Measurements from ENCODE around the gene TIMM29. TPM values are rescaled to one million over a fixed set of nuclear protein-coding genes. Genes with fewer than 3 reads are reported as not detected.

Gene TIMM29
- total and polyA plus RNA-seq, 2 experiments from 2014 or later = 20.3 to 57.5 TPM

DNA sequence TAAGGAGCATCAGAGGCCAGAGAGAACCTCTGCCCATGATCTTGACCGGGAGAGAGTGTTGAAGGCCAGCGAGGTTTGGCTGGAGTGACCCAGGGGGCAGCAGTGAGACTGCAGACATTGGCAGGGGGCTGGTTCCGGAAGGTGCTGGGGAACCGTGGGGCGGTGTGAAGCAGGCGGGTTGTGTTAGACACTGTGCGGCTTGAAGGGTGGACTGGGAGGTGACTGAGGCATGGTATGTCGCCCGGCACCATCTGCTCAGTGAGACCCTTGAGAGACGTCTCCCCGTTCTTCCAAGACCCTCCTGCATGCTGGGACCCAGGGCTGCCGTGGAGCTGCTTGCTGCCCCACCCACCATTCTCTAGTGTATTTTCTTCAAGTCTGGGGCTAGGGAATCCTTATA is 32.7 kb upstream of the TIMM29 start:
- H3K4me2 ChIP-seq (ENCODE audit: unreplicated experiment) = no peak overlapping the region
- H3K27ac ChIP-seq = no peak overlapping the region
- H4K20me1 ChIP-seq (ENCODE audit: insufficient read depth) = peaks cover 3% of the 10 kb centered on the region; the same call in 1 of the 2 replicates
- no peaks in the 10 kb centered on the region for H3K36me3 ChIP-seq (ENCODE audit: low read depth)
- H3K9me3 ChIP-seq (ENCODE audit: low read depth) = no peaks in the 10 kb centered on the region
- H3K4me3 ChIP-seq = no peak overlapping the region
- no peak overlapping the region for H2AFZ ChIP-seq
- H3K27me3 ChIP-seq (replicated peaks; ENCODE audit: insufficient read depth) = no peaks in the 10 kb centered on the region
- in situ Hi-C loops (cut with MboI) = no loop called here
- H3K4me1 ChIP-seq (ENCODE audit: insufficient read depth) = no peaks in the 10 kb centered on the region
- H3F3A ChIP-seq (ENCODE audit: insufficient read depth) = no peaks in the 10 kb centered on the region
- H3K79me2 ChIP-seq (ENCODE audit: insufficient read depth) = peaks cover 100% of the 10 kb centered on the region
- no peak for TF ChIP-seq EZH2 (IDR thresholded peaks at IDR 0.05; ENCODE audit: insufficient read depth, poor library complexity, severe bottlenecking)
- TF ChIP-seq EZH2phosphoT487 (IDR thresholded peaks at IDR 0.05; ENCODE audit: insufficient read depth, low read depth) = no peak
- no peak for DNase-seq
- 90% methylated on average over 12 of the region's 12 CpGs for WGBS, 2 experiments (ENCODE audit: low coverage in 1 of 2, low lambda C conversion rate in 2 of 2, missing lambda C conversion rate in 2 of 2)
- H3K9ac ChIP-seq = no peak overlapping the region
- no peaks in the 10 kb centered on the region for H3K9me2 ChIP-seq (ENCODE audit: insufficient read depth)

- no peak overlapping the region for H3K4me3 ChIP-seq
- H3K9me2 ChIP-seq (ENCODE audit: insufficient read depth) = no peaks in the 10 kb centered on the region
- H3K79me2 ChIP-seq (ENCODE audit: insufficient read depth) = peaks cover 100% of the 10 kb centered on the region
- H3K4me1 ChIP-seq (ENCODE audit: insufficient read depth) = no peaks in the 10 kb centered on the region
- H2AFZ ChIP-seq = no peak overlapping the region
- H3F3A ChIP-seq (ENCODE audit: insufficient read depth) = no peaks in the 10 kb centered on the region
- H3K27me3 ChIP-seq (replicated peaks; ENCODE audit: insufficient read depth) = no peaks in the 10 kb centered on the region
- 58 to 61% methylated on average over 7 of the region's 7 CpGs for whole genome bisulfite sequencing, 2 experiments (ENCODE audit: low coverage in 1 of 2, low lambda C conversion rate in 2 of 2, missing lambda C conversion rate in 2 of 2)
- in situ Hi-C loops (cut with MboI) = no loop called here
- no peak overlapping the region for H3K9ac ChIP-seq
- no peak for TF ChIP-seq EZH2phosphoT487 (IDR thresholded peaks at IDR 0.05; ENCODE audit: insufficient read depth, low read depth)
- no peak for TF ChIP-seq EZH2 (IDR thresholded peaks at IDR 0.05; ENCODE audit: insufficient read depth, poor library complexity, severe bottlenecking)
- no peak overlapping the region for H3K4me2 ChIP-seq (ENCODE audit: unreplicated experiment)
- no peaks in the 10 kb centered on the region for H3K36me3 ChIP-seq (ENCODE audit: low read depth)
- H4K20me1 ChIP-seq (ENCODE audit: insufficient read depth) = peaks cover 8% of the 10 kb centered on the region; the same call in 1 of the 2 replicates
- no peaks in the 10 kb centered on the region for H3K9me3 ChIP-seq (ENCODE audit: low read depth)
- DNase-seq = no peak
- H3K27ac ChIP-seq = no peak overlapping the region
Measured at GRCh38 chr19:10896851-10897526, 31.6 kb upstream of the TIMM29 start.

GRCh38 chr19:10898633-10899032 is 30.0 kb upstream of the TIMM29 start:
- TF ChIP-seq EZH2 (IDR thresholded peaks at IDR 0.05; ENCODE audit: insufficient read depth, poor library complexity, severe bottlenecking) (no peak), EZH2phosphoT487 (IDR thresholded peaks at IDR 0.05; ENCODE audit: insufficient read depth, low read depth) (no peak)
- Histone ChIP-seq H3K4me2 (ENCODE audit: unreplicated experiment) (no peak overlapping the region), H3K4me3 (no peak overlapping the region), H3K36me3 (ENCODE audit: low read depth) (no peaks in the 10 kb centered on the region), H3K4me1 (ENCODE audit: insufficient read depth) (no peaks in the 10 kb centered on the region), H4K20me1 (ENCODE audit: insufficient read depth) (peaks cover 8% of the 10 kb centered on the region; the same call in 1 of the 2 replicates), H3K27me3 (replicated peaks; ENCODE audit: insufficient read depth) (no peaks in the 10 kb centered on the region), H3F3A (ENCODE audit: insufficient read depth) (no peaks in the 10 kb centered on the region; the same call in 1 of the 2 replicates), H3K9ac (no peak overlapping the region), H3K9me3 (ENCODE audit: low read depth) (no peaks in the 10 kb centered on the region), H3K79me2 (ENCODE audit: insufficient read depth) (peaks cover 98% of the 10 kb centered on the region), H2AFZ (no peak overlapping the region), H3K27ac (no peak overlapping the region), H3K9me2 (ENCODE audit: insufficient read depth) (no peaks in the 10 kb centered on the region)
- DNase-seq = no peak
- WGBS, 2 experiments (ENCODE audit: low coverage in 1 of 2, low lambda C conversion rate in 2 of 2, missing lambda C conversion rate in 2 of 2) = 67 to 69% methylated on average over 10 of the region's 10 CpGs
- in situ Hi-C loops (cut with MboI) = no loop called here

GRCh38 chr19:10899151-10899653 is 29.4 kb upstream of the TIMM29 start:
- Histone ChIP-seq H3F3A (ENCODE audit: insufficient read depth) (no peaks in the 10 kb centered on the region; the same call in 1 of the 2 replicates), H3K9ac (no peak overlapping the region), H3K27me3 (replicated peaks; ENCODE audit: insufficient read depth) (no peaks in the 10 kb centered on the region), H3K9me2 (ENCODE audit: insufficient read depth) (no peaks in the 10 kb centered on the region), H4K20me1 (ENCODE audit: insufficient read depth) (peaks cover 8% of the 10 kb centered on the region; the same call in 1 of the 2 replicates), H3K4me3 (no peak overlapping the region), H3K9me3 (ENCODE audit: low read depth) (no peaks in the 10 kb centered on the region), H3K4me2 (ENCODE audit: unreplicated experiment) (no peak overlapping the region), H3K36me3 (ENCODE audit: low read depth) (no peaks in the 10 kb centered on the region), H3K4me1 (ENCODE audit: insufficient read depth) (no peaks in the 10 kb centered on the region), H3K27ac (no peak overlapping the region), H3K79me2 (ENCODE audit: insufficient read depth) (peaks cover 98% of the 10 kb centered on the region), H2AFZ (no peak overlapping the region)
- 60 to 64% methylated on average over 10 of the region's 10 CpGs for WGBS, 2 experiments (ENCODE audit: low coverage in 1 of 2, low lambda C conversion rate in 2 of 2, missing lambda C conversion rate in 2 of 2)
- in situ Hi-C loops (cut with MboI) = no loop called here
- TF ChIP-seq EZH2phosphoT487 (IDR thresholded peaks at IDR 0.05; ENCODE audit: insufficient read depth, low read depth) = no peak
- TF ChIP-seq EZH2 (IDR thresholded peaks at IDR 0.05; ENCODE audit: insufficient read depth, poor library complexity, severe bottlenecking) = no peak
- no peak for DNase-seq

Data from GM23248 (cell line).